Endothelial cell of umbilical vein (primary cell): ENCODE results near the gene EPN2. TPM values are rescaled to one million over a fixed set of nuclear protein-coding genes. Genes with fewer than 3 reads are reported as not detected.

Experiments used
- BruUV-seq: library from RNA; stranded (reverse); fragments of 400-500 nt; replicated peaks from 2 replicates; lab custom pipeline; 2021; lab: Mats Ljungman, UMichigan
- CTCF ChIA-PET: fragments of 300-600, 350-600 bp; sonication (Branson Sonifier 250); formaldehyde crosslinking; loops from one replicate; lab custom pipeline; 2021; ENCODE audit warnings: antibody characterized with exemption, inconsistent platforms; lab: Charles Lee
- POLR2A ChIA-PET: fragments of 300-600, 350-600 bp; sonication (Branson Sonifier 250); formaldehyde crosslinking; loops from one replicate; lab custom pipeline; 2021; ENCODE audit warnings: antibody characterized with exemption, inconsistent platforms; lab: Charles Lee
- DNase-seq: peaks from one replicate; pipeline ENCODE4 v3.0.0-alpha.2; 2011; ENCODE audit warnings: low read depth, low spot score
- FAIRE-seq: peaks from 2 replicates; lab custom pipeline; 2011; peaks lifted over from hg19 to GRCh38; lab: Jason Lieb, UNC
- H2AFZ ChIP-seq: 2 replicates; pipeline ENCODE4 v1.6.0; 2012; ENCODE audit warnings: low read depth, low read length, control low read depth, inconsistent platforms
- H3K27ac ChIP-seq: 2 replicates; pipeline ENCODE4 v1.5.1; 2011; ENCODE audit warnings: low read depth, mild to moderate bottlenecking, control low read depth, low read length, moderate library complexity; ENCODE audit not compliant: insufficient read depth
- H3K27me3 ChIP-seq, 2 experiments: 2 replicates each; pipeline versions ENCODE4 v1.6.0 to v1.6.1; 2011; ENCODE audit warnings: low read length in 2 of 2, mixed read lengths in 1 of 2; ENCODE audit not compliant: control insufficient read depth in 2 of 2, insufficient read depth in 2 of 2
- H3K36me3 ChIP-seq, 2 experiments: 2 replicates in 1 of 2; 3 replicates in 1 of 2; pipeline ENCODE4 v1.5.1; 2011; ENCODE audit warnings: low read length in 2 of 2, mild to moderate bottlenecking in 1 of 2, moderate library complexity in 1 of 2; ENCODE audit not compliant: control insufficient read depth in 2 of 2, insufficient read depth in 2 of 2; ENCODE audit errors: extremely low read depth in 1 of 2
- H3K4me1 ChIP-seq: 3 replicates; pipeline ENCODE4 v1.5.1; 2011; ENCODE audit warnings: mild to moderate bottlenecking, low read length; ENCODE audit not compliant: control insufficient read depth, insufficient read depth; ENCODE audit errors: extremely low read depth
- H3K4me2 ChIP-seq: 2 replicates; pipeline ENCODE4 v1.6.1; 2011; ENCODE audit warnings: low read length, control low read depth, mixed read lengths; ENCODE audit not compliant: insufficient read depth
- H3K4me3 ChIP-seq, 3 experiments: fragments of 200-600 bp in 1 of 3; sonication (generic), shearing (Covaris generic) in 1 of 3; replicated peaks in 1 of 3; 2 replicates each; pipeline ENCODE4 v1.5.1; 2011 to 2016; ENCODE audit warnings: control low read depth in 3 of 3, low read length in 3 of 3, mild to moderate bottlenecking in 2 of 3, inconsistent platforms in 1 of 3, low read depth in 1 of 3, moderate library complexity in 1 of 3; ENCODE audit not compliant: insufficient read depth in 1 of 3
- H3K79me2 ChIP-seq: 2 replicates; pipeline ENCODE4 v1.6.0; 2012; ENCODE audit warnings: low read length, inconsistent platforms; ENCODE audit not compliant: control insufficient read depth, insufficient read depth
- H3K9ac ChIP-seq: replicated peaks from 2 replicates; pipeline ENCODE3; 2011; ENCODE audit warnings: low read length, control low read depth; ENCODE audit not compliant: insufficient read depth; ENCODE audit errors: extremely low read depth
- H3K9me1 ChIP-seq: replicated peaks from 3 replicates; pipeline ENCODE4 v1.6.0; 2011; ENCODE audit warnings: mild to moderate bottlenecking, low read length; ENCODE audit not compliant: control insufficient read depth, insufficient read depth; ENCODE audit errors: extremely low read depth
- H3K9me3 ChIP-seq: replicated peaks from 2 replicates; pipeline ENCODE4 v1.5.1; 2012; ENCODE audit warnings: low read length, inconsistent platforms; ENCODE audit not compliant: control insufficient read depth, insufficient read depth
- H4K20me1 ChIP-seq: replicated peaks from 2 replicates; pipeline ENCODE3; 2011; ENCODE audit warnings: mild to moderate bottlenecking, low read length; ENCODE audit not compliant: control insufficient read depth, insufficient read depth; ENCODE audit errors: extremely low read depth
- CTCF ChIP-seq, 2 donors: IDR thresholded peaks; 1 replicate in 1 of 2; 2 replicates in 1 of 2; pipeline ENCODE4 v1.5.1; 2011; ENCODE audit warnings: low read length in 2 of 2, mild to moderate bottlenecking in 2 of 2, moderate library complexity in 2 of 2, control low read depth in 1 of 2, inconsistent platforms in 1 of 2, low read depth in 1 of 2; ENCODE audit not compliant: insufficient read depth in 1 of 2; ENCODE audit errors: extremely low read depth in 1 of 2
- EZH2 ChIP-seq: IDR thresholded peaks from 2 replicates; pipeline ENCODE4 v1.6.1; 2012; ENCODE audit warnings: borderline replicate concordance, low read depth, mild to moderate bottlenecking, moderate library complexity, low read length, inconsistent platforms; ENCODE audit not compliant: severe bottlenecking
- FOS ChIP-seq: IDR thresholded peaks from 2 replicates; pipeline ENCODE4 v1.6.1; 2011; ENCODE audit warnings: mild to moderate bottlenecking, low read length, moderate library complexity, borderline replicate concordance; ENCODE audit not compliant: insufficient read depth
- GATA2 ChIP-seq: IDR thresholded peaks from 2 replicates; pipeline ENCODE4 v1.7.0; 2011; ENCODE audit warnings: low read depth, mild to moderate bottlenecking, moderate library complexity, mixed read lengths, low read length; ENCODE audit not compliant: insufficient read length, insufficient read depth
- JUN ChIP-seq: IDR thresholded peaks from 2 replicates; pipeline ENCODE4 v1.6.1; 2011; ENCODE audit warnings: borderline replicate concordance, low read depth; ENCODE audit not compliant: insufficient read length, insufficient read depth
- MAX ChIP-seq: IDR thresholded peaks from 2 replicates; pipeline ENCODE4 v1.6.1; 2011; ENCODE audit not compliant: insufficient read depth, insufficient read length
- MYC ChIP-seq: IDR thresholded peaks from one replicate; pipeline ENCODE4 v1.6.1; 2011; ENCODE audit warnings: mild to moderate bottlenecking, low read depth, low read length
- POLR2A ChIP-seq: IDR thresholded peaks from 2 replicates; pipeline ENCODE4 v1.6.1; 2012; ENCODE audit warnings: low read depth, mild to moderate bottlenecking, control low read depth, low read length
- POLR2AphosphoS5 ChIP-seq: IDR thresholded peaks from 2 replicates; pipeline ENCODE4 v1.6.1; 2012; ENCODE audit warnings: low read depth, mild to moderate bottlenecking, control low read depth, low read length, moderate library complexity; ENCODE audit not compliant: insufficient read depth
- dilution Hi-C: fragments of 300-500 bp; cut with MboI; formaldehyde crosslinking; loops from one replicate; pipeline ENCODE4 v1.15.0; 2019; ENCODE audit warnings: low sequenced_read_pairs; ENCODE audit not compliant: extremely low pct_ligation_motif_present
- intact Hi-C: fragments of 100-400 bp; cut with micrococcal nuclease; formaldehyde crosslinking; loops from one replicate; pipeline ENCODE4 v1.10.0; 2022
- polyA plus RNA-seq, 4 experiments: library from polyadenylated mRNA; depleted of rRNA in 3 of 4; stranded (reverse) in 3 of 4; unstranded in 1 of 4; fragments of >200 nt; gene quantifications; 2 replicates each; pipeline versions ENCODE4 v1.2.1 to v1.2.3, GENCODE V29; 2011 to 2012; ENCODE audit warnings: missing spikeins in 1 of 4
- total RNA-seq: library from RNA; stranded (reverse); gene quantifications from 2 replicates; pipeline ENCODE4 v1.2.3, GENCODE V29; 2021

EPN2 gene
- total and polyA plus RNA-seq, 2 donors (not counting 3 experiments of a cell fraction or from before 2014, with no cell fraction given): 40.3 to 70.5 TPM

- no TSS peak for BruUV-seq
- FAIRE-seq (no peak), DNase-seq (no peak)
- no peak overlapping the region for H3K27ac ChIP-seq
- H2AFZ ChIP-seq: no peak overlapping the region
- H3K36me3 ChIP-seq: peaks cover 10 to 20% of the 10 kb centered on the region in 2 experiments
- intact Hi-C loops: loop anchor here (5.0 kb wide), 1 partner anchor 37 kb away; no protein-coding TSS in a partner anchor
- no peaks in the 10 kb centered on the region for H3K9me1 ChIP-seq
- ChIA-PET CTCF (no interaction called here), POLR2A (no interaction called here)
- TF ChIP-seq MYC: no peak
- no peak for TF ChIP-seq POLR2A
- TF ChIP-seq JUN: no peak
- no peak for TF ChIP-seq MAX
- TF ChIP-seq EZH2: no peak
- no peak for TF ChIP-seq CTCF (IDR thresholded peaks at IDR 0.05; ENCODE audit: extremely low read depth in 1 of 2, insufficient read depth in 1 of 2, low read depth in 1 of 2, low read length in 2 of 2)
- TF ChIP-seq POLR2AphosphoS5: no peak
- no peak for TF ChIP-seq GATA2
- TF ChIP-seq FOS: no peak
- H3K27me3 ChIP-seq: no peaks in the 10 kb centered on the region
- H3K9ac ChIP-seq: no peak overlapping the region
- H3K4me3 ChIP-seq: no peak overlapping the region
- no peaks in the 10 kb centered on the region for H3K9me3 ChIP-seq
- peaks cover 20% of the 10 kb centered on the region for H3K4me1 ChIP-seq
- no peak overlapping the region for H3K4me2 ChIP-seq
- H4K20me1 ChIP-seq: no peaks in the 10 kb centered on the region
- H3K79me2 ChIP-seq: peaks cover 3% of the 10 kb centered on the region
- dilution Hi-C loops: no loop called here
Measured at GRCh38 chr17:19310151-19310550, 73.0 kb downstream of the EPN2 start.
